HG03095 (cell line): ENCODE data around the gene HIPK2.
A peak's percentile ranks its signal among the peaks of the same experiment; 100 is the strongest.

ENCODE experiments used
- ATAC-seq: cut with Tn5 transposase; IDR thresholded peaks from one replicate; pipeline ENCODE4 v1.9.1; 2021; ENCODE audit warnings: moderate library complexity; ENCODE audit not compliant: unreplicated experiment

HIPK2 gene

GRCh38 chr7:139718141-139718540 is 59.7 kb downstream of the HIPK2 start:
- no peak for ATAC-seq

- ATAC-seq, result no peak
Measured at GRCh38 chr7:139716156-139716942, 61.4 kb downstream of the HIPK2 start.

- no peak for ATAC-seq
Measured at GRCh38 chr7:139715194-139715815, 62.5 kb downstream of the HIPK2 start.

GRCh38 chr7:139714163-139714901 is 63.5 kb downstream of the HIPK2 start:
- ATAC-seq, result peak; percentile 98

- no peak for ATAC-seq
Measured at GRCh38 chr7:139713526-139714162, 64.2 kb downstream of the HIPK2 start.

GRCh38 chr7:139713061-139713460 is 64.7 kb downstream of the HIPK2 start:
- ATAC-seq, result no peak

GRCh38 chr7:139711991-139712743 is 65.6 kb downstream of the HIPK2 start:
- ATAC-seq, result no peak

GRCh38 chr7:139710036-139710435 is 67.8 kb downstream of the HIPK2 start:
- ATAC-seq, result no peak

GRCh38 chr7:139709485-139709884 is 68.3 kb downstream of the HIPK2 start:
- no peak for ATAC-seq

- peak; percentile 74 for ATAC-seq
Measured at GRCh38 chr7:139708541-139708940, 69.3 kb downstream of the HIPK2 start.

- ATAC-seq, result no peak
Measured at GRCh38 chr7:139706837-139707236, 71.0 kb downstream of the HIPK2 start.

GRCh38 chr7:139704308-139704879 is 73.4 kb downstream of the HIPK2 start:
- no peak for ATAC-seq

- ATAC-seq, result peak; percentile 15
Measured at GRCh38 chr7:139703487-139704307, 74.1 kb downstream of the HIPK2 start.

GRCh38 chr7:139702811-139703486 is 74.8 kb downstream of the HIPK2 start:
- peak; percentile 61 for ATAC-seq

- ATAC-seq, result no peak
Measured at GRCh38 chr7:139702313-139702731, 75.5 kb downstream of the HIPK2 start.

- no peak for ATAC-seq
Measured at GRCh38 chr7:139701908-139702307, 75.9 kb downstream of the HIPK2 start.

GRCh38 chr7:139700505-139701235 is 77.1 kb downstream of the HIPK2 start:
- ATAC-seq, result no peak
